Femur (tissue), 1 donor: Measurements from ENCODE around the gene UBC.
"Not testable (repeated sequence)": the region's sequence is repeated elsewhere in the genome, so short reads cannot be mapped to it uniquely, and the experiment has no call there.

ENCODE experiments used
- DNase-seq: peaks from one replicate; pipeline ENCODE4 v3.0.0-alpha.2; 2017

The UBC gene

DNA sequence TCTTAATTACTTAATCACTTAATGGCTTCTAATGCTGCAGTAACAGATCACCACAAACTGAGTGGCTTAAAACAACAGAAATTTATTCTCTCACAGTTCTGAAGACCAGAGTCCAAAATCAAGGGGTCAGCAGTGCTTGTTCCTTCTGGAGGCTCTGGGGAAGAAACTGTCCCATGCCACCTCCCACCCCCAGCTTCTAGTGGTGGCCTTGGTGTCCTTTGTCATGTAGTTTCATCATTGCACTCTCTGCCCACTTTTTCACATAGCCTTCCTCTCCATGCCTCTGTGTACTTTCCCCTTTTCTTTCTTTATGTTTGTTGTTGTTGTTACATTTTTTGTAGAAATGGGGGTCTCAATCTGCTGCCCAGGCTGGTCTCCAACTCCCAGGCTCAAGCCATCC is 16.1 kb upstream of the UBC start:
- no peak for DNase-seq

DNA sequence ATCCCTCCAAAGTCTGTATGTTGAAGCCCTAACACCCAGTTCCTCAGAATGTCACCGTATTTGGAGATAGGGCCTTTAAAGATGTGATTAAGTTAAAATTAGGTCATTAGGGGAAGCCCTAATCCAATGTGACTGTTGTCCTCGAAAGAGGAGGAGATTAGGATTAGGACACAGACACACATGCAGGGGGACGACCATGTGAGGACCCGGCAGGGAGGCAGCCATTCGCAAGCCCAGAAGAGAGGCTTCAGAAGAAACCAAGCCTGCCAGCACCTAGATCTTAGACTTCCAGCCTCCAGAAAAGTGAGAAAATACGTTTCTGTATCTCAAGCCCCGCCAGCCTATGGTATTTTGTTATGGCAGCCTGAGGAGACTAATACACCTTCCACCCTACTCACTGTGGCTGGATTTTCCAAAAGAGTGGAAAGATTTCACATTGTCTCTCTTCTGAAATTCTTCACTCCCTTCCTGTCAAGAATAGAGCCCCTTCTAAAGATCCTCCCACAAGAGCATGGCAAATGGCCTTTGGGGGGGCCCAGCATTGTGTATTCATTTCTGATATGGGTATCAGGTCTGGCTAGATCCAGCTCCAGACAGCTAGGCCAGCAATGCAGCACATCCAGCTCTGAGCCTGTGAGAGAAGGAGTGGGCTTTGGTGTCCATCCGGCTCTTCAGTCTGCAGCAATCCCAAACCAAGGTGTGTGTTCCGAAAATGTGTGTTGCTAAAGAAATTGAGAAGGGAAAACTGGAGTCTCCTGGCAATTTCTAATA is 15.4 kb upstream of the UBC start:
- no peak for DNase-seq

DNA sequence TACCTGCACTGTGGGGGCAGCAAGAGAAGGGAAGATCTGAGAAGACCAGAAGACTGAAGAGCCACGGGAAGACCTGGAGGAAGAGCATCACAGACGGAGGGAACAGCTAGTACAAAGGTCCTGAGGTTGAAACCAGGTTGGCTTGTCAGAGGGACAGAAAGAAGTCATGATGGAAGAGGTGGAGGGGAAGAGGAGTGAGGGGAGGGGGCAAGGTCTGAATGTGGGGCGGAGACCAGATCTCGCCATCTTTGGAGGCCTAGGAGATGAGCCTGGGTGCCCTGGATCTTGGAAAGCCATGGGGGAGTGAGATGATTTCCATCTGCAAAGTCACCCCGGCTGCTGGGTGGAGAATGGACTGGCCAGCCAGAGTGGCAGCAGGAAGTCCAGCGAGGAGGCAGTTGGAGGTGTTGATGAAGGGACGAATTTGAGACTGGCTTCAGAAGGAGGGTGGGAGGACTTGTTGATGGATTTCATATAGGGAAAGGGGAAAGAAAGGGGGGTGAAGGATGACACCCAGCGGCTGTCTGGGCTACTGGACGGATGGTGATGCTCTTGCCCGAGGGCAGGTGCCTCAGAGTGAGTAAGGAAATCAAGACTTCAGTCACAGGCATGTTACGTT is 14.6 kb upstream of the UBC start:
- peak; percentile 12 for DNase-seq

DNA sequence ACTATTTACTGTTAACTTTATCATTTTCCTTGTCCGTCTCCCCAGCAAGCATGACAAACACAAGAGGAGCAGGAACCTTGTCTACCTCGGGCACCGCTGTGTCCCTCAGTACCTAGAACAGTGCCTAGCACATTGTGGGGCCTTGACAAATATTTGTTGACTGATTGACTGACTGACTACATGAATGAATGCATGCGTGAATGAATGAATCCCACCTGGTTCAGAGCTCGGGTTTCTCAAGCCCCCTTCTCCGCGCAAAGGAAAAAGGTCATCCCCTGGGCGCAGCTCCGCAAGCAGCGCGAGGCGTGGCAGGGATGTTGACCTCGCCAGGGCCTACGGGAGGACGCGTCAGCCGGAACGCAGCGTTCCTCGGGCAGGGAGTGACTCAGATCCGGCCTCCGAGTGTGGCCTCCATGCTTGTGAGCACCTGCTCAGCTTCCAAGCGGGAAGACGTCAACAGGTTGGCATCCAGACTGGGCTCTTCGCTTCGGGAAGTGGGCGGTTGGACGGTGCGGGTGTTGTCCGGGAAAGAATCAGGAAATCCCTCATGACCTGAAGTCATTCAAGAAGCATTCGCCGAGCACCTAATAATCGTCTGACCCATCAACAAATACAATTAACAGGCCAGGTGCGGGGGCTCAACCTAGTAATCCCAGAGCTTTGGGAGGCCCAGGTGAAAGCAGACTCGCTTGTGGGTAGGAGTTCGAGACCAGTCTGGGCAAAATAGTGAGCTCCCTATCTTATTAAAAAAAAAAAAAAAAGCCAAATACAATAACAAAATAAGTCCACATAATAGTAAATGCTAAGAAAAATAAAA is 13.9 kb upstream of the UBC start:
- DNase-seq = peak; percentile 81

DNA sequence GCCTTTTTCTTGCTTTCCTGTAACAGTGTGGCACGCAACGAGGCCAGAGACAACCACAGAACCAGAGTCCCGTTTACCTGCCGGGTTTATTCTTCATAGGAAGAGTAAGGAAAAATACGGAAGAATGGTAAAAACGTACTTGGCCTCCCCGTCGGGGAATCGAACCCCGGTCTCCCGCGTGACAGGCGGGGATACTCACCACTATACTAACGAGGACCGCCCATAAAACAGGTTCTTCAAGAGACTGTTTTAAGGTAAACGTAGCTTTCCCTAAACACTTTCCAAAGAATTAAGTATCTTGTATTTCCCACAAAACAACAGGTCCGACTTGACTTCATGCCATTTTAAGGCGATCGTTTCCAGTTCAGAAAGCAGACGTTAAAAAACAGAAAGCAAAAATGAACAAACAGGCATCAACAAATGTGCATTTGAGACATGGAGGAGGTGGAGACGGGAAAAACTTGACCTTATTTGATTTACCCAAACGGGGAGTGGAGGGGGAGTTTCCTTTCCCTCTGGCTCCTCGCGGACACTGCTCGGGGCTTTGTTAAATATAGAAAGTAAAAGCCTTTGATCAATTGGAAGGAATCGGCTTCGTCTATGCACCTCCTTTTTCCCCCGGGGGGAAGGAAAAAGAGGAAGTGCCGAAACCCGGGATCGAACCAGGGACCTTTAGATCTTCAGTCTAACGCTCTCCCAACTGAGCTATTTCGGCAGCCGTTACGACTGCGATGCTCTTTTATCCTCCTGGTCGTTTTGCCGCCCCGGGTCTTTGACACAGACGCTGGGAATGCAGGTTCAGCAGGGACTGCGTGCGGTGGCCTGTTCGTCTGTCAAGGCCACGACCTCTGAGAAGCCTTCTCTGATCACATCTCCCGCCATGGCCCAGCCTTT is 13.0 kb upstream of the UBC start:
- peak; percentile 96 for DNase-seq

DNA sequence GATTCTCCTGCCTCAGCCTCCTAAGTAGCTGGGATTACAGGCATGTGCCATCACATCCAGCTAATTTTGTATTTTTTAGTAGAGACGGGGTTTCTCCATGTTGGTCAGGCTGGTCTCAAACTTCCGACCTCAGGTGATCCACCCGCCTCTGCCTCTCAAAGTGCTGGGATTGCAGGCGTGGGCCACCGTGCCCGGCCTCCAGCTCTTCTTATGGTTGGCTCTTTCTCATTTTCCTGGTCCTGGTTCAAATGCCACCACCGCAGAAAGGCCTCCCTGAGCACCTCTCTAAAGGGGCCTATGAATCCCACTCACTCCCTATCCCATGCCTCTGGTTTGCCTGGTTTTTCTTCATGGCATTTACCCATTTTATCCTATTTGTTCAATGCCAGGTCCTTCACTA is 11.3 kb upstream of the UBC start:
- DNase-seq = not testable (repeated sequence)

DNA sequence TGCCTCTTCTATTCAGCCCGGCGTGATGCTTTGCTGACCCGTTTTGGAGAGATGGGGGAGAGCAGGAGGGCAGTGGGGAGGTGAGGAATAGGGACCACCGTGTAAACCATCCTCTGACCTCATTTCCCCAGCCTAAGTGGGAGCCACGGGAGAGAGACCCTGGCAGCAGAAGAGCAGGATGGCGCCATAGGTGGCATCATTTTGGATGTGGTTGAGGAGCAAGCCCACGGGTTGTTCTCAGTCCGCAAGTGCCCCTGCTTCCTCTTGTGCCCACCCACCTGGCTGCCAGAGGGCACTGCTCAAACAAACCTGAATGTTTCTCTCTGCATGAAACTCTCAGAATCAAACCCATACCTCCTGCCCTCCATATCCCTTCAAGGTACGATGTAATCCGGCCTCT is 10.7 kb upstream of the UBC start:
- no peak for DNase-seq

DNA sequence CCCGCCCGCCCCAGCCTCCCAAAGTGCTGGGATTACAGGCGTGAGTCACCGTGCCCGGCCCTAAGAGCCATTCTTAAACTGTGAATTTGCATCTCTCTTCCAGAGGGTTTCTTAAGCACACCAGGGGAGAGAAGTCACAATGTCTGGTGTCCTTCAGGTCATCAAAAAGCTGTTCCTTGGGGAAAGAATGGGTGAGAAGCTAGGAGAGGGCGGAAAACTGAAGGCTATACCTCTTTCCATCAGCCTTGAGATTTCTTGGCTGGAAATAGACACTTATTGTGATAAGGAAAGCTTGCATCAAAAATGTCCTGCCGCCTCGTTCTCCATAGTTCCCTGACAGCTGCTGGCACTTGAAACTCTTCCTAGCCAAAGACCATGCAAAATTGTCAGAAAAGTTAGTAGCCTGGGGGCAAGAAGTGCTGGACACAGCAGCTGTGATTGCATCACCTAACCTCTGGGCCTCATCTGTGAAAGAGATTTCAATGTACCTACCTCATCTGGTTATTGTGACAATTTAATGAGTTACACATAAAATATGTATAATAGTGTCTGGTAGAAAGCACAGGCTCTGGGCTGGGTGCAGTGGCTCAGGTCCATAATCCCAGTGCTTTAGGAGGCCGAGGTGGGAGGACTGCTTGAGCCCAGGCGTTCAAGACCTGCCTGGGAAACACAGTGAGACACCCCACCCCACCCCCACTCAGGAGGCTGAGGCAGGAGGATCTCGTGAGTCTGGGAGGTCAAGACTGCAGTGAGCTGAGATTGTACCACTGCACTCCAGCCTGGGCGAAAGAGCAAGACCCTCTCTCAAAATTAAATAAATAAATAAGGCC is 9.7 kb upstream of the UBC start:
- DNase-seq = no peak

DNA sequence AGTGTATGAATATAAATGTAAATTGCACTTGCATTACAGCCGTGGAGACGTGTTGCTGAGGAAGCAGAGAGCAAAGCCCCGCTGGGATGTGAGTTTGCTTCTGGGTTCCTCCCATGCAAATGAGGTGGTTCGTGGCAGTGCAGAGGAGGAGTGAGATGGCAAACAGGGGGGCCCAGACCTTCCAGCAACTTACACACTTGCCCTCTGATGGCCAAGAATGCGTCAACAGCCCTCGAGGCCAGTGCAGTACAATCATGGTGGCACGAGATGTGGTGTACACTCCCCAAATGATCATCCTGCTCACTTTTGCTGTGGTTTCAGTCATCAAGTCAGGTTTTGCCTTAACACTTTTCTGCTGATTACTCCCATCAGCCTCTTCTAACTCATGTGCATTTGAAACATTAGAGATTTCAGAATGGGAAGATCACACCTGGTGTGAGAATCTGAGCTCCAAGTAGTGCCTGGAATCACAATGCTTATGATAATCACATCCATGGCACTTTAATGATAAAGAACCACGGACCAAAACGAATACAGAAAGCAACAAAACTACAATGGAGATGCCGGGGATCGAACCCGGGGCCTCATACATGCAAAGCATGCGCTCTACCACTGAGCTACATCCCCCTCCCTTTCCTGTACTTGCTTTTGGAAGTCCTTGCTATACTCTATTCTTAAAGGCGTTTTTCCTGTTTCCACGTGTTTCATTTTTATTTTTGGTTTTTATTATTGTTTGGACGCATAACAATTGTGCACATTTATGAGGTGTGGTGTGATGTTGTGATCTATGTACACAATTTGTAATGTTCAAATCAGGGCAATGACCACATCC is 7.0 kb upstream of the UBC start:
- DNase-seq = peak; percentile 78

DNA sequence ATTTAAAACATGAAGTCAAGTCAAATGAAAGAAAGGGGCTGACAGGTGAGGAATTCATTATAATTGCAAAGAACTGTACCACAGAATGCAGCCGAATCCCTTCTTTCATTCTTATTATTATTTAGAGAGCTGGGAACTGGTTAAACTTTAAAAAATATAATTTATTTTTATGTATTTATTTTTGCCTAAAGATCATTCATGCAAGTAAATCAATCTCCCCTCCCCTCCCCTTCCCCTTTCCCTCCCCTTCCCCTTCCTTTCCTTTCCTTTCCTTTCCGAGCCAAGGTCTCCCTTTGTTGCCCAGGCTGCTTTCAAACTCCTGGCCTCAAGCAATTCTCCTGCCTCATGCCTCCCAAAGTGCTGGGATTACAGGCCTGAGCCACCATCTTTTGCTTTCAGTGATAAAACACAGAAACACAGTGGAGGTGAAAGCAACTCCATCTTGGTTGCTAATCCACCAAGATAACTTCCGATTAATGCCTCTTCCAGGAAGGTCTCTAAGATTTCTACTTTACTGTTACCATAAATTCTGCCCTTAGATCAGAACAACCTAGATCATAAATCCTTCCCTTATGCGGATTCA is 6.0 kb upstream of the UBC start:
- no peak for DNase-seq

DNA sequence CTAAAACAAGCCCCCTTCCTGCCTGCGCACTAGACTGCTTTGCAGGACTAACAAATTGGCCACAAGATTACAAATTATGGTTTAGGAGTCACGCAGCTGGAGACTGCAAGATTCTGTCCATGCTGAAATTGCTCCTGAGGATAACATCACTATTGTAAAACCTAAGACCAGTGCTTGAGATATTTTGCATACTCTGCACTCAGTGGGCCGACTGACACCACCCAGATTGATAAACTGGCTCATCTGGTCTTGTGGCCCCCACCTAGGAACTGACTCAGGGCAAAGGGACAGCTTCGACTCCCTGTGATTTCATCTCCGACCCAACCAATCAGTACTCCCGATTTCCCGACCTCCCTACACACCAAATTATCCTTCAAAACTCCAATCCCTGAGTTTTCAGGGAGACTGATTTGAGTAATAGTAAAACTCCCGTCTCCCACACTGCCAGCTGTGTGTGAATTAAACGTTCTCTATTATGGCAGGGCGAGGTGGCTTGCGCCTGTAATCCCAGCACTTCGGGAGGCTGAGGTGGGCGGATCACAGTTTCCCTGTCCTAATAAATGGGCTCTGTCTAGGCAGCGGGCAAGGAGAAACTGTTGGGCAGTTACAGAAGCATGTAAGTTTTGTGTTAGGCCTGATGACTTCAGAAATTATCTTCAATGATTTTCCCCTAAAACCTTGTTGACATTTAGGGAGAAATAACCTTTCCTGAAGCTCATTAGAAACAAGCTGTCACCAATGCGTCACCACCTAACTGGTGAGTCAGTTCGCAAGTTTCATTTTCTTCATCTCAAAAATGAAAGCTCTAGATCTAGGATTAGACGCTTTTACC is 5.3 kb upstream of the UBC start:
- no peak for DNase-seq

DNA sequence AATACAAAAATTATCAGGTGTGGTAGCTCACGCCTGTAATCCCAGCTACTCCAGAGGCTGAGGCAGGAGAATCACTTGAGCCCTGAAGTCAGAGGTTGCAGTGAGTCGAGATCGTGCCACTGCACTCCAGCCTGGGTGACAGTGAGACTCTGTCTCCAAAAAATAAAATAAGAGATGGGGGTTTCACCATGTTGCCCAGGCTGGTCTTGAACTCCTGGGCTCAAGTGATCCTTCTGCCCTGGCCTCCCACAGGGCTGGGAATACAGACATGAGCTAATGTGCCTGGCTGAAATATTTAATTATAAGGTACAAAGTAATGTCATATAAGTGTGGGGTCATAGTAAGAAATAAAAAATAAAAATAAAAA is 4.2 kb upstream of the UBC start:
- not testable (repeated sequence) for DNase-seq

DNA sequence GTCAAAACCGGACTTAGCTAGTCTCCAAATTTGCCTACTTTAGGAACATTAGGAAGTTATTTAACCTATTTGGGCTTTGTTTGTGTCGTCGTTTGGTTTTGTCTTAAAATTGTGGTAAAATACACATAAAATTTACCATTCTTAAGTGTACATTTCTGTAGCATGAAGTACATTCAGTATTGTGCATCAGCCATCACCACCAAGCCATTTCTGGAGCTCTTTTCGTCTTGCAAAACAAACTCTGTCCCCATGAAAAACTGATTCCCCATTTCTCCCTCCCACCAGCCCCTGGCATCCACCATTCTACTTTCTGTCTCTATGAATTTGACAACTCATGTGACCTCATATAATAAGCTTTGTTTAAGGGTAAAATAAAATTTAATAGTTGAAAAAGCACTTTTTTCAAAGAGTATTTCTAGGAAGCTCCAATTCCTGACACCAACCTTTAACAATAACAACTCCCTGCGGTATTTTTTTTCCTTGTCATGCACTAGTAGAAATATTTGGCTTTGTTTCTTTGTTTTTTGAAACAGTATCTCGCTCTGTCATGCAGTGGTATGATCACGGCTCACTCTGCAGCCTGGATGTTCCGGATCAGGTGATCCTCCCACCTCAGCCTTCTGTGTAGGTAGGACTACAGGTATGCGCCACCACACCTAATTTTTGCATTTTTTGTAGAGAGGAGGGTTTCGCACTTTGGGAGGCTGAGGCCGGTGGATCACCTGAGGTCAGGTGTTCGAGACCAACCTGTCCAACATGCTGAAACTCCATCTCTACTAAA is 3.6 kb upstream of the UBC start:
- DNase-seq = no peak

DNA sequence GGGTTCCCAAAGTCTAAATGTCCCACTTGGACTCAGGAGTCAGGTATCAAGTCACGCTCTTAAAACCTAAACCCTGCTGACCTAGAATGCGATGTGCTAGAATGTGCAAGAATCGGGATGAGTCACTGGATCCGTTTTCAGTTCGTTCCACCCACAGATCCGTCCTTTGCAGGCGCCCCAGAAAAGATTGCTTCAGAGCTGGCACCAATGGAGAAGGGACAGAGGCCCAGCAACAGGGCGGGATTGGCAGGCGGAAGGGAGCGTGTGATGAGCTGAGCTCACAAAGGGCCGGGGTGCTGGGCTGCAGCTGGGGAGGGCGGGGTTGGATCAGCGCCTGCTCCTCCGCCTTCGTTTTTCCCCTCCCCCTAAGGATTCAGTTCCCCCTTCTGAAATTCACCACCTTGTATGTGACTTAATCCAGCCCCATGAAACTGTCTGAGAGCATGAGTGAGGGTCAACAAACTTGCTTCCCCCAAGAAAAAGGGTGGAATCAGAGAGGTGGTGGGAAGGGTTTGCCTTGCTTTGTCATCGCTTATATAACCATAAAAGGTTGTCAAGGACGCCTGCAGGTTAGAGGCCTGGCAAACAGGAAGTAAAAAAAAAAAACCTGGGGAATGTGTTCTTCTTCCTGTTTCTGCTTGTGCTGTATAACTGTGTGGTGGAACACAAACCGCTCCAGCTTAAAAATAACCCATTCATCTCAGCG is 2.8 kb upstream of the UBC start:
- peak; percentile 99 for DNase-seq

DNA sequence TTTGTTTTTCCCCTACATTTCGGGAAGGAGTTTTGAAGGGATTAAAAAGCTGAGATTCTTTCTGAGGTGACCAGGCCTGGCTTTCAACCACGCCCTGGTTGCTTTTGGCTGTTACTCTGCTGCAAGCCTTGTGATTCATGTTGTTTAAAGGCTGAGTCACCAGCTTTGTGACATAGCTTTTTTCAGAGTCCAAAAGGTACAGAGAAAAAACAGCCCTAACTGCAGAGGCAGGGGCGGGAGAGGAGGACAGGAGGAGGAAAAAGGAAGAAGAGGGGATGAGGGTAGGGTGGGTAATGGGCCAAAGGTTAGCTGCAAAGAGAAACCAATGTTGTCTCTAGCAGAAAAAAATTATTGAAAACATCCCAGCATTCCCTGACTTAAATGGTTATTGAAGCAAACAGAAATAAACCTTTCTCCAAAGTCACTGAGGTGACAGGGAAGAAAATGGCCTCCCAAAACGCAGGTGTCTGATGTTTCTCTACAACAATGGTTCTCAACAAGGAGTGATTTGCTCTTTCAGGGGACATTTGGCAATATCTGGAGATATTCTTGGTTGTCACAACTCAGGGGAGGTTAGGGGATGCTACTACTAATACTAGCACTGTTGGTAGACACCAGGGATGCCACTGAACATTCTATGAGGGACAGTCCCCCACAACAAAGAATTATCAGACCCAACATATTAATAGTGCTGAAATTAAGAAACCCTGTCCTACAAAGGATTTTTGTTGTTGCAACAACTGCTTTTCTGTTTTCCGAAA is 2.1 kb upstream of the UBC start:
- DNase-seq = no peak

DNA sequence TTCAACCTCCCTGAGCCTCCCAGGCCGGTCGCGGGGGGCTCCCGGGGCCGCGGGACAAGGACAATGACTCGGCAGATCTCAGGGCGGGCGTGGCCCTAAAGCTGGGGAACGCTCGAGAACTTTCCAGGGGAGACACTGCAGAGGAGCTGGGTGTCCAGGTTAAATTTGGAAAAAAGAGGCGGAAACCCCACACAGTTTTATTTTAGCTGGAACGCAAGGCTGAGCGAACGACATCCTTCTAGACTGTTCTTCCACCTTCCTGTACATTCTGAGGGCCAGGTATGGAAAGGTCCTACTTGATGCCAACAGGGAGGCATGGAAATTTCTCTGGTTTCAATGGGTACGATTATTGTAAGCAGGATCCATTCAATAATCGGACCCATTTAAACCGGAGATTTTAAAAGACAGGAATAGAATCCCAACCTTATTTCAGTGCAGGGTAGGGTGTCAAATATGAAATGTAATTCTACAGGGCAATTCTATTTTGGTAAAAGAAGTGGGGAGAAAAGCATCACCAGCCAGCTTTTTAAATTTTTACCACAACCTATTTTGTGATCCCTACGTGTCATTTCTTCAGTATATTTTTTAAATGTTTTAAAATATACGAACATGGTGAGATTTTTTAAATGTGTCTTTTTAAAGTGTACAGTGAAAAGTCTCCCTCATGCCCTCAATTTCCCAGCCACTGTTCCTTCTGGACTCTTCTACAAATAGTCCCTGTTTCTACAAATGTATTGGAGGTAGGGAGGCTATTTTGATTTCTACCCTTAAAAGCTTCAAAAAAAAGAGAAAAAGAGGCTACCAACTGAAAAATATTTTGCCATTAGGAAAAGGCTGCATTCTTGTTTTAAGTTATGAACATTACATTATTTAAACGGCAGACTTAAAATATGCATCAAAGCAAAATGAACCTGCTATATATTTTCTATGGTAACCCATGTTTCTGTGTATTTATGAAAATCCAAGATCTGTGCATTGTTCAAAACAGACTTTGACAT is 1.1 kb upstream of the UBC start:
- no peak for DNase-seq
